ENCODE results near the gene GABRB2.
"Not testable (repeated sequence)": the region's sequence is repeated elsewhere in the genome, so short reads cannot be mapped to it uniquely, and the experiment has no call there.

GRCh38 chr5:161245846-161246245 lies 300.7 kb downstream of the GABRB2 start:
- TF ChIP-seq, protein P1, sequence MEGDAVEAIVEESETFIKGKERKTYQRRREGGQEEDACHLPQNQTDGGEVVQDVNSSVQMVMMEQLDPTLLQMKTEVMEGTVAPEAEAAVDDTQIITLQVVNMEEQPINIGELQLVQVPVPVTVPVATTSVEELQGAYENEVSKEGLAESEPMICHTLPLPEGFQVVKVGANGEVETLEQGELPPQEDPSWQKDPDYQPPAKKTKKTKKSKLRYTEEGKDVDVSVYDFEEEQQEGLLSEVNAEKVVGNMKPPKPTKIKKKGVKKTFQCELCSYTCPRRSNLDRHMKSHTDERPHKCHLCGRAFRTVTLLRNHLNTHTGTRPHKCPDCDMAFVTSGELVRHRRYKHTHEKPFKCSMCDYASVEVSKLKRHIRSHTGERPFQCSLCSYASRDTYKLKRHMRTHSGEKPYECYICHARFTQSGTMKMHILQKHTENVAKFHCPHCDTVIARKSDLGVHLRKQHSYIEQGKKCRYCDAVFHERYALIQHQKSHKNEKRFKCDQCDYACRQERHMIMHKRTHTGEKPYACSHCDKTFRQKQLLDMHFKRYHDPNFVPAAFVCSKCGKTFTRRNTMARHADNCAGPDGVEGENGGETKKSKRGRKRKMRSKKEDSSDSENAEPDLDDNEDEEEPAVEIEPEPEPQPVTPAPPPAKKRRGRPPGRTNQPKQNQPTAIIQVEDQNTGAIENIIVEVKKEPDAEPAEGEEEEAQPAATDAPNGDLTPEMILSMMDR (conservative IDR thresholded peaks at IDR 0.05; ENCODE audit: low read depth in 2 of 2) = peak; percentile 11 to 37; a peak in 3 of 4 replicates
- not testable (repeated sequence) for TF ChIP-seq EZH2phosphoT487 (IDR thresholded peaks at IDR 0.05; ENCODE audit: unreplicated experiment)
- TF ChIP-seq, protein P2, sequence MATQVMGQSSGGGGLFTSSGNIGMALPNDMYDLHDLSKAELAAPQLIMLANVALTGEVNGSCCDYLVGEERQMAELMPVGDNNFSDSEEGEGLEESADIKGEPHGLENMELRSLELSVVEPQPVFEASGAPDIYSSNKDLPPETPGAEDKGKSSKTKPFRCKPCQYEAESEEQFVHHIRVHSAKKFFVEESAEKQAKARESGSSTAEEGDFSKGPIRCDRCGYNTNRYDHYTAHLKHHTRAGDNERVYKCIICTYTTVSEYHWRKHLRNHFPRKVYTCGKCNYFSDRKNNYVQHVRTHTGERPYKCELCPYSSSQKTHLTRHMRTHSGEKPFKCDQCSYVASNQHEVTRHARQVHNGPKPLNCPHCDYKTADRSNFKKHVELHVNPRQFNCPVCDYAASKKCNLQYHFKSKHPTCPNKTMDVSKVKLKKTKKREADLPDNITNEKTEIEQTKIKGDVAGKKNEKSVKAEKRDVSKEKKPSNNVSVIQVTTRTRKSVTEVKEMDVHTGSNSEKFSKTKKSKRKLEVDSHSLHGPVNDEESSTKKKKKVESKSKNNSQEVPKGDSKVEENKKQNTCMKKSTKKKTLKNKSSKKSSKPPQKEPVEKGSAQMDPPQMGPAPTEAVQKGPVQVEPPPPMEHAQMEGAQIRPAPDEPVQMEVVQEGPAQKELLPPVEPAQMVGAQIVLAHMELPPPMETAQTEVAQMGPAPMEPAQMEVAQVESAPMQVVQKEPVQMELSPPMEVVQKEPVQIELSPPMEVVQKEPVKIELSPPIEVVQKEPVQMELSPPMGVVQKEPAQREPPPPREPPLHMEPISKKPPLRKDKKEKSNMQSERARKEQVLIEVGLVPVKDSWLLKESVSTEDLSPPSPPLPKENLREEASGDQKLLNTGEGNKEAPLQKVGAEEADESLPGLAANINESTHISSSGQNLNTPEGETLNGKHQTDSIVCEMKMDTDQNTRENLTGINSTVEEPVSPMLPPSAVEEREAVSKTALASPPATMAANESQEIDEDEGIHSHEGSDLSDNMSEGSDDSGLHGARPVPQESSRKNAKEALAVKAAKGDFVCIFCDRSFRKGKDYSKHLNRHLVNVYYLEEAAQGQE (IDR thresholded peaks at IDR 0.05; ENCODE audit: unreplicated experiment) = not testable (repeated sequence)

All from GM23338 (cell line).